ENCODE measurements around the gene FLNC.

FLNC gene

GRCh38 chr7:128801667-128802418 lies 28.4 kb upstream of the FLNC start:
- no peak for DNase-seq

DNA sequence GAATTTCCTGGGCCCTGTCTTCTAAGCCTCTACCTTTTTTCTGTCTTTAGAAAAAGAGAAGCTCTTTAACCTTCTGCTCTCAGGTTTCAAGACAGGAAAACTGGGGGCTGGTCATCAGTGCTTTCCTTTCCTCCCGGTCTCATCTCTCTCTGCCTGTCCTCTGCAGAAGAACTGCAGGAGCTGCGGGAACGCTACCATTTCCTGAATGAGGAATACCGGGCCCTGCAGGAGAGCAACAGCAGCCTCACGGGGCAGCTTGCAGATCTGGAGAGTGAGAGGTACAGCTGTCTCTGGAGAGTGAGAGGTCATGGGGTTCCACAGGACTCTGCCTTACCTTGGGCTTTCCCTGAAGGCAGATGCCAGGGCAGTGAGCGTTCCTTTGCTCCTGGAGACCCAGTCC lies 25.7 kb upstream of the FLNC start:
- DNase-seq: no peak

- DNase-seq: no peak
Measured at GRCh38 chr7:128805225-128805624, 25.0 kb upstream of the FLNC start.

- DNase-seq: no peak
Measured at GRCh38 chr7:128807191-128807590, 23.0 kb upstream of the FLNC start.

DNA sequence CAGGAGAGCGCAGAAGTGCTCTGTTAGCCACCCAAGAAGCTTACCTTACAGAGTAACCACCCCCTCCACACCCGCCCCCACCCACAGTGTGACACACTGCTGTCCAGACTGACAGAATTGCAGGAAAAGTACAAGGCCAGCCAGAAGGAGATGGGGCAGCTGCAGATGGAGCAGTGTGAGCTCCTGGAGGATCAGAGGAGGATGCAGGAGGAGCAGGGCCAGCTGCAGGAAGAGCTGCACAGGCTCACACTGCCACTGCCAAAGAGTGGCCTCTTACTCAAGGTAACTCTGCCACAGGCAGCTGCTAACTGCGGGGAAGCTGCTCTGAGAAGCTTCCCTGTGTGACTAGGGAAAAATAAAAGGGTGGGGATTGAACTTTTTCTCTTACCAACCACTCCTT lies 20.8 kb upstream of the FLNC start:
- no peak for DNase-seq

DNA sequence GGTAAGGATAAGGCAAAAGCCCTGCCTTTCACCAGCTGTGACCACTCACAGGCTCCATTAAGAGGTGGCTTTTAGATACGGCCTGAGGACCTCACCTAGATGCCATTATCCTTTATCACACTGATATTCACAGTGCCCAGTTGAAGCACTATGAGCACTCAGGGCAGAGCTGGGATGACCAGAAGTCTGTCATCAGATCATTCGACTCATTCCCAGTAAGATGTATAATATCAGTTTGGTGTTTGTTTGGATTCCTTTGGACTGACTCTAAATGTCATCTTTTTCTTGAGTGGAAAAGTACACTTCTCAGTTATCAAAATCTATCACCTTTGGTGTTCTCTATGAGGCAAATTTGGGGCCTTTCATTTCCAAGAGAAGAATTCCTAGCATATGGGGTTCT lies 19.7 kb upstream of the FLNC start:
- DNase-seq: no peak

DNA sequence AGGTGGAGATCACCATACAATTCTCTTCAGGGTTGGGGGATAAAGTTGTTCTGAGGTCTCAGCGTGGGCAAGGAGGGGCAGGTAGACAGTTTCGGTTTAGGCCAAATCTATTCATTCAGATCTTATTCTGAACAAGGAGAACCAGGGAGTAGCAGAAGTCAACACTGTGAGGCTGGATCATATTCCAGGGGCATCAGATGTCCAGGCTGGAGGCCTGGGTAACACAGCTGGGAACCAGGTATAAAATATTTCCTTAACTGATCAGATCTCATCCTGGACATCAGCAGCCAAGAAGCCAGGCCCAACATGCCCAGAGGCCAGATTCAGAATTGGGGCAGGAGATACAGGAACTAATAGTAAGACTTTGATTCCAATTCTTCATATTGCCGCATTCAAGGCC lies 19.2 kb upstream of the FLNC start:
- no peak for DNase-seq

DNA sequence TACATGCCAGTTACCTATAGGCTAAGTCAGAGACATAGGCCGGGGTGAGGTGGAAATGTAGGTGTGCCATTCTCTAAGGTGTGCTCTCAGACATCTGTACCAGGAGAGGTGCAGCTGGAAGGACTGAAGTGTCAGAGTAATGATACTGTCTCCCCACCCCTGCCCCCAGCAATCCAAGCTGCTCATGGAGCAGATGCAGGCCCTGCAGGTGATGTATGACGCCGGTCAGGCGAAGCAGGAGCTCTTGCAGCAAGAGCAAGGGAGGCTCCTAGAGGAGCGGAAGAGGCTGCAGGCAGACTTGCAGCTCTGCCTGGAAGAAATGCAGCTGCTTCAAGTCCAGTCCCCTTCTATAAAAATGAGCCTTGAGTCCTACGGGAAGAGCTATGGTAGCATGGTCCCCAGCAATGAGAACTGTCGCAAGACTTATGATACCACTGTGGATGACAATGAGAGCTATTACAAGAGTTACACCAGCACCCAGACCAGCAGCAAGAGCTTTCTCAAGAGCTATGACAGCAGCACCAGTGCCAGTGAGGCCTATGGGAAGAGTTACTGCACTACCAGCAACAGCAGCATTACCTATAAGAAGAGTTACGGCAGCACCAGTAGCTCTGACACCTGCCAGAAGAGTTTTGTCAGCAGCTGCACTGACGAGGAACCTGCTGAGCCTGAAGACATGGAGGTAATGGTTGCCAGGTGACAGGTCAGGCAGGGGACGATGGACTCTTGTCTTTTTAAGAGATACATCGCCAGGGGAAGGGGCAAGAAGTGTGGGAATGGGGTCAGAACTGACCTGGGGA lies 18.4 kb upstream of the FLNC start:
- no peak for DNase-seq

DNA sequence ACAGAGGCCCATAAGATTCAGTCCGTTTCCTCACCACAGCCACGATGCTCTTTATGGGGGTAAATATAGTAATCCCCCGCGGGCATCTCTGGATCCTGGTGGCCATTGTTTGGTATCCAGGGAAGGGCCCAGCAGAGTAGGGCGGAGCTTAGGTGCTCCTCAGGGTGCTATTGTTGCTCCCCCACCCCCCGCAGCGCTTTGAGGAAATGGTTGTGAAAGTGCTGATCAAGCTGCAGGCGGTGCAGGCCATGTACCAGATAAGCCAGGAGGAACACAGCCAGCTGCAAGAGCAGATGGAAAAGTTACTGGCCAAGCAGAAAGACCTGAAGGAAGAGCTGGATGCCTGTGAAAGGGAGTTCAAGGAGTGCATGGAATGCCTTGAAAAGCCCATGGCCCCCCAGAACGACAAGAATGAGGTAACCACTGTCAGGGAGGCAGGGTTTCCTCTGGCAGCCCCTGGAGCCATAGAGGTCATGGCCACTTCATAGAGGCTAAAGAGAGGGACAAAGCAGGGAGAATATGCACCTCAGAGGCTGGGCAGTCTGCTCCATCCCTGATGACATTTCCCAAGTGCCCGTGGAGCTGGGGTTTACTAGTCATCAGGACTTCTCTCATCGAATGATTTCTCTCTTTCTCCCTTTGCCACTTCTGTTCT lies 17.6 kb upstream of the FLNC start:
- peak; percentile 20 for DNase-seq

- DNase-seq: no peak
Measured at GRCh38 chr7:128814499-128814898, 15.7 kb upstream of the FLNC start.

- no peak for DNase-seq
Measured at GRCh38 chr7:128815289-128815942, 14.8 kb upstream of the FLNC start.

DNA sequence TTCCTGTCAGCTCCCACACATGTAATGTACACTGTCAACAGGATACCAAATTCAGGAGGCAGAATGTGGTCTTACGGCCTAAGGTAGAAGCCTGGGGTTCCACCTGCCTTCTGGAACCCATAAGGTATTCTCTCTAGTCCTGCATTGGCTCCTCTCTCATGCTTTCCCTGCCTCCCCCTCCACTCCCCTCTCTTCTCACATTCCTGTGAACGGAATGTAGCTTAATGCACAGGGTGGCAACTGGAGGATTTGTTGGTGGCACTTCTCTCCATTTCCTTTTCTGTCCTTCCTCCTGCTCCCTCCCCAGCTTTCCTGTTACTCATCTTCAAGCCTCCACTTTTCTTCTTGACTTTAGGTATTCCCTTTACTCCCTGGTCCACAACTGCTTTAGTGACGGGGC lies 11.5 kb upstream of the FLNC start:
- DNase-seq: no peak

GRCh38 chr7:128821724-128822123 lies 8.5 kb upstream of the FLNC start:
- no peak for DNase-seq

DNA sequence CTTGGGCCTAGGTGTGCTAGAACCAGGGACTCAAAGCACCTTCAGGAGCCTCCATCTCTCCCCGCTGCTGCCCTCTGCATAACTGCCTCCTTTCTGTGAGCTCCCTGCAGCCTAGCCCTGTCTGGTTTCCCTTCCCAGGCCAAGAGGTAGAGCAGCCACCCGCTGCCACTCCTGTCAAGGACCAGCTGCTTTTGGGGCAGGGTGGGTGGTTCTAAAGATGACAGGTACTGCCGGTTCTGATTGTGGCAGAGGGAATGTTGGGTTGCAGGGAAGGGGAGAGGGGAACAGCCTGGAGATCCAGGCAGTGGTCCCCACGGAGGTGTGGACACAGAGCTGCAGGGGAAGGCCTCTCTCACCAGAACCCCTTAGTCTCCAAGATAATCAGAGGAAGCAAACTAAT lies 3.7 kb upstream of the FLNC start:
- DNase-seq: no peak

GRCh38 chr7:128826916-128827247 lies 3.3 kb upstream of the FLNC start:
- DNase-seq: no peak

- peak; percentile 81 for DNase-seq
Measured at GRCh38 chr7:128827248-128827958, 2.8 kb upstream of the FLNC start.

GRCh38 chr7:128827971-128828711 lies 2.1 kb upstream of the FLNC start:
- peak; percentile 85 for DNase-seq

DNA sequence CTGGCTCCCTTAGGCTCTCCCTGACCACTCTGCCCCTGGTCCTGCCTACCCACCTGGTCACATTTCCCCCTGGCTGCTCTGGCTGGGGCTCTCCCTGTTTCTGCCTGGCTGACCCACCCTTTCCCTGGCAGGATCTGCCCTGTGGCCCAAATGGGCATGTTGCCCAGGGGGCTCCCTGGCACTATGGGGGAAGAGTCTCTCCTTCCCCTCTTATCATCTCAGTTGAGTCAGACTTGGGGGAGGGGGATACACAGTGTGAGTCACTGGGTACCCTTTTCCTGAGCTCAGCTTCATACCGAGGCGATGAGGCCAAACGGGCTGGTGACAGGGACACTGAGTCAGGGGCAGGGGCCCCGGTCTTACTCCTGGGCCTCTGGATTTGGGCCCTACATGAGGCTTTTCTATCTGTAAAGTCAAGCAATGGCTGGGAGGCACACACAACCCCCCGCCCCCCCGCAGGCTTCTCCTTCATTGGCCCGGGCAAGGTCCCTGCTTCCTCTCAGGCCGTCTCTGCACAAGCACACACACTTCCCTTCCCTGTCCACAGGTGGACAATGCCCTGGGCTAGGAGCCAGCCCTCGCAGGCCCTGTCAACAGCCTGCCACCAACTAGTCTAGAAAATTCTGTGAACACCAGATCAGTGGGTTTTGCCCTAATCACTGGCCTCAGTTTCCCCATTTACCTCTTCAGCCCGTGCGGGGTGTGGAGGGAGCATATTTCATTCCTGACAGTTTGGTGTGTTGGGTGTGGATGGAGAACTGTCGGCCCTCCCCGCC lies 627 bp upstream of the FLNC start:
- peak; percentile 67 for DNase-seq

- DNase-seq: peak; percentile 87
Measured at GRCh38 chr7:128831178-128831993, 1.2 kb downstream of the FLNC start.
